GM12878 (cell line): Measurements from ENCODE around the gene HTRA2. TPM values are rescaled to one million over a fixed set of nuclear protein-coding genes. Genes with fewer than 3 reads are reported as not detected.

Source experiments
- ATAC-seq: fragments of 200-7000 bp; cut with Tn5 transposase; 3 replicates; pipeline ENCODE4 v1.9.1; 2020; ENCODE audit warnings: mild to moderate bottlenecking, moderate library complexity
- BruUV-seq: library from RNA; stranded (reverse); fragments of 400-500 nt; replicated peaks from 2 replicates; lab custom pipeline; 2021; lab: Mats Ljungman, UMichigan
- CTCF ChIA-PET: fragments of 300-600 bp; sonication (Branson Sonifier 250); formaldehyde crosslinking; extraction: SDS; loops from one replicate; lab custom pipeline; 2021; ENCODE audit warnings: inconsistent platforms; lab: Yijun Ruan, JAX
- POLR2A ChIA-PET: fragments of 350-600 bp; formaldehyde crosslinking; extraction: SDS; loops from one replicate; lab custom pipeline; 2021; ENCODE audit warnings: inconsistent platforms; lab: Charles Lee
- RAD21 ChIA-PET: fragments of 300-600 bp; sonication (Branson Sonifier 250); formaldehyde crosslinking; loops from one replicate; lab custom pipeline; 2023; ENCODE audit warnings: antibody characterized with exemption; ENCODE audit not compliant: unreplicated experiment; lab: Charles Lee
- SMC1A ChIA-PET: fragments of 300-600 bp; sonication (Branson Sonifier 250); formaldehyde crosslinking; loops from one replicate; lab custom pipeline; 2023; ENCODE audit not compliant: unreplicated experiment, uncharacterized antibody; lab: Charles Lee
- DNase-seq: peaks from one replicate; pipeline ENCODE4 v3.0.0-alpha.2; 2011; ENCODE audit warnings: low read depth, low spot score
- FAIRE-seq: peaks from 3 replicates; lab custom pipeline; 2011; peaks lifted over from hg19 to GRCh38; lab: Jason Lieb, UNC
- H2AFZ ChIP-seq: 2 replicates; pipeline ENCODE4 v1.6.0; 2011; ENCODE audit warnings: low read depth, low read length, control low read depth; ENCODE audit not compliant: control insufficient read depth
- H3K27ac ChIP-seq: 2 replicates; pipeline ENCODE4 v1.5.1; 2011; ENCODE audit warnings: control low read depth; ENCODE audit not compliant: control insufficient read depth, insufficient read depth
- H3K27me3 ChIP-seq, 2 experiments: replicated peaks in 1 of 2; 2 replicates each; pipeline versions ENCODE4 v1.6.0 to v1.6.1; 2011; ENCODE audit warnings: low read length in 1 of 2; ENCODE audit not compliant: control insufficient read depth in 2 of 2, insufficient read depth in 2 of 2
- H3K36me3 ChIP-seq, 2 experiments: 2 replicates each; pipeline ENCODE4 v1.5.1; 2011; ENCODE audit warnings: low read length in 1 of 2; ENCODE audit not compliant: control insufficient read depth in 2 of 2, insufficient read depth in 2 of 2
- H3K4me1 ChIP-seq: 2 replicates; pipeline ENCODE4 v1.6.1; 2011; ENCODE audit warnings: mild to moderate bottlenecking, low read length, moderate library complexity, mixed read lengths; ENCODE audit not compliant: control insufficient read depth, insufficient read depth
- H3K4me2 ChIP-seq: 2 replicates; pipeline ENCODE4 v1.6.0; 2011; ENCODE audit warnings: control low read depth; ENCODE audit not compliant: control insufficient read depth, insufficient read depth
- H3K4me3 ChIP-seq: fragments of 200-600 bp; sonication (generic); 2 replicates; pipeline ENCODE4 v1.5.1; 2016
- H3K79me2 ChIP-seq: 2 replicates; pipeline ENCODE4 v1.6.0; 2011; ENCODE audit warnings: low read length; ENCODE audit not compliant: control insufficient read depth, insufficient read depth
- H3K9ac ChIP-seq: 2 replicates; pipeline ENCODE4 v1.8.0; 2011; ENCODE audit warnings: low read length, control low read depth, mixed read lengths; ENCODE audit not compliant: control insufficient read depth, insufficient read depth
- H3K9me3 ChIP-seq: replicated peaks from 3 replicates; pipeline ENCODE4 v1.5.1; 2011; ENCODE audit warnings: mild to moderate bottlenecking, low read length; ENCODE audit not compliant: control insufficient read depth, insufficient read depth
- H4K20me1 ChIP-seq: 2 replicates; pipeline ENCODE4 v1.6.0; 2011; ENCODE audit not compliant: control insufficient read depth, insufficient read depth
- CEBPB ChIP-seq, 2 experiments: fragments of 150-350 bp in 1 of 2; IDR thresholded peaks; 2 replicates each; pipeline ENCODE4 v1.6.1; 2012 to 2014; ENCODE audit warnings: low read depth in 2 of 2, low read length in 2 of 2, borderline replicate concordance in 1 of 2, inconsistent platforms in 1 of 2
- CHD1 ChIP-seq: IDR thresholded peaks from 2 replicates; pipeline ENCODE4 v1.6.1; 2012; ENCODE audit warnings: low read depth, low read length, improper control_type of control experiment
- CHD2 ChIP-seq: IDR thresholded peaks from 2 replicates; pipeline ENCODE4 v1.6.1; 2011; ENCODE audit warnings: low read depth, low read length, improper control_type of control experiment, borderline replicate concordance
- HDGF ChIP-seq: fragments of 450-650 bp; IDR thresholded peaks from 2 replicates; pipeline ENCODE4 v1.6.1; 2016; ENCODE audit warnings: antibody characterized with exemption
- IRF3 ChIP-seq: fragments of 450-650 bp; IDR thresholded peaks from 2 replicates; pipeline ENCODE4 v1.6.1; 2014; ENCODE audit warnings: mild to moderate bottlenecking
- KDM1A ChIP-seq: fragments of 200-600 bp; sonication (generic); IDR thresholded peaks from 2 replicates; pipeline ENCODE4 v1.6.1; 2016; ENCODE audit warnings: borderline replicate concordance
- POU2F2 ChIP-seq: IDR thresholded peaks from 3 replicates; pipeline ENCODE4 v1.6.1; 2011; ENCODE audit warnings: low read depth, mild to moderate bottlenecking, low read length, borderline replicate concordance
- RBBP5 ChIP-seq: fragments of 200-600 bp; sonication (generic); conservative IDR thresholded peaks from 2 replicates; pipeline ENCODE4 v1.6.1; 2016
- SKIL ChIP-seq: fragments of 450-650 bp; IDR thresholded peaks from 2 replicates; pipeline ENCODE4 v1.6.1; 2017; ENCODE audit warnings: mild to moderate bottlenecking, low read depth, inconsistent platforms; ENCODE audit not compliant: poor library complexity, severe bottlenecking
- STAT1 ChIP-seq: fragments of 450-650 bp; conservative IDR thresholded peaks from 2 replicates; pipeline ENCODE4 v1.6.1; 2014; ENCODE audit warnings: antibody characterized with exemption, mild to moderate bottlenecking
- YY1 ChIP-seq: IDR thresholded peaks from 2 replicates; pipeline ENCODE4 v1.6.1; 2011; ENCODE audit warnings: low read depth, mild to moderate bottlenecking, low read length
- ZBED1 ChIP-seq: IDR thresholded peaks from 2 replicates; pipeline ENCODE4 v1.6.1; 2016; ENCODE audit warnings: borderline replicate concordance
- WGBS: methylation state at CpG from one replicate; pipeline ENCODE4 v1.1.6; 2016; ENCODE audit warnings: low lambda C conversion rate; ENCODE audit not compliant: insufficient replicate concordance, insufficient coverage; ENCODE audit errors: missing lambda C conversion rate; 5-methylcytosine and 5-hydroxymethylcytosine counted together
- in situ Hi-C: fragments of 300-500 bp; cut with MboI; formaldehyde crosslinking; loops from 9 replicates; pipeline ENCODE4 v1.14.3; 2018; ENCODE audit warnings: mixed read lengths
- intact Hi-C: fragments of 100-400 bp; cut with micrococcal nuclease; formaldehyde crosslinking; loops from one replicate; pipeline ENCODE4 v1.14.2; 2022; ENCODE audit not compliant: unreplicated experiment
- polyA plus RNA-seq, 11 experiments: library from polyadenylated mRNA; depleted of rRNA in 4 of 11; unstranded in 6 of 11; stranded (reverse) in 5 of 11; fragments of >200 nt; fragmentation: Nextera tagmentation in 4 of 11; fragmentation: Illumina TruSeq in 1 of 11; extraction: Ambion mirVana in 4 of 11; extraction: Trizol in 1 of 11; gene quantifications; 1 replicate in 1 of 11; 2 replicates in 10 of 11; pipeline versions ENCODE4 v1.2.1 to v1.2.3, GENCODE V29; 2011 to 2016; ENCODE audit warnings: inconsistent platforms in 2 of 11, missing spikeins in 2 of 11, low read depth in 1 of 11
- total RNA-seq, 4 experiments: library from RNA; depleted of rRNA in 3 of 4; stranded (reverse); fragments of >200 nt in 3 of 4; fragmentation: Illumina TruSeq in 1 of 4; extraction: Trizol in 1 of 4; gene quantifications; 2 replicates each; pipeline versions ENCODE4 v1.2.1 to v1.2.3, GENCODE V29; 2013 to 2021

HTRA2 gene
- total and polyA plus RNA-seq, 10 of the 15 experiments (the other 5 are each of a cell fraction or from before 2014, with no cell fraction given): 42.3 to 73.9 (median 54.6) TPM

DNA sequence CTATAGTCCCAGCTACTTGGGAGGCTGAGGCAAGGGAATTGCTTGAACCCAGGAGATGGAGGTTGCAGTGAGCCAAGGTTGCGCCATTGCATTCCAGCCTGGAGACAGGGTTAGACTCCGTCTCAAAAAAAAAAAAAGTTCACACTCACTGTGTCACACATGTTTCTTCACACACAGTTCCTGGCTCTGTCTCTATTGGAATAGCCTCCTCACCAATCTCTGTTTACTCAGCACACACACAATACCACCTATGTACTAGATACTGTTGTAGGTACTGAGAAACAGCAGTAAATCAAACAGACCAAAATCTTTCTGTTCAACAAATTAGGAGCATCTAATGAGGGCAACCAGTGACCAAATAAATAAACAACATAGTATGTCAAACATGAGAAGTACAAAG lies 43.6 kb upstream of the HTRA2 start:
- ChIA-PET SMC1A (interaction anchor here (1.5 kb wide), 1 partner anchor 99 kb away, joined by 5 read pairs; no protein-coding TSS in a partner anchor), RAD21 (interaction anchor here (0.8 kb wide), 1 partner anchor 99 kb away, joined by 4 read pairs; no protein-coding TSS in a partner anchor), POLR2A (interaction anchor here (0.7 kb wide), 1 partner anchor 103 kb away, joined by 3 read pairs; no protein-coding TSS in a partner anchor), CTCF (interaction anchor here (19.4 kb wide), 1 partner anchor 102 kb away, joined by 280 read pairs; no protein-coding TSS in a partner anchor)
- intact Hi-C loops (no loop called here), in situ Hi-C loops (loop anchor here (10.0 kb wide), 1 partner anchor 99 kb away; no protein-coding TSS in a partner anchor)
- H3K36me3 ChIP-seq: peaks cover 2 to 5% of the 10 kb centered on the region in 2 experiments; a peak in 3 of 4 replicates
- WGBS: 90% methylated on average over 2 of the region's 2 CpGs
- FAIRE-seq (no peak), DNase-seq (no peak), ATAC-seq (no peak)
- H2AFZ ChIP-seq: no peak overlapping the region
- H3K79me2 ChIP-seq: peaks cover 21% of the 10 kb centered on the region
- H3K9ac ChIP-seq: no peak overlapping the region
- H3K27ac ChIP-seq: no peak overlapping the region
- H4K20me1 ChIP-seq: no peaks in the 10 kb centered on the region; the same call in 1 of the 2 replicates
- H3K4me1 ChIP-seq: peaks cover 7% of the 10 kb centered on the region
- no peaks in the 10 kb centered on the region for H3K9me3 ChIP-seq
- no TSS peak for BruUV-seq
- no peak overlapping the region for H3K4me2 ChIP-seq
- no peaks in the 10 kb centered on the region; a peak in 1 of 4 replicates for H3K27me3 ChIP-seq
- H3K4me3 ChIP-seq: no peak overlapping the region
- TF ChIP-seq YY1: no peak
- TF ChIP-seq STAT1: no peak
- TF ChIP-seq CEBPB (IDR thresholded peaks at IDR 0.05; ENCODE audit: borderline replicate concordance in 1 of 2, low read depth in 2 of 2, low read length in 2 of 2): no peak
- no peak for TF ChIP-seq CHD1
- no peak for TF ChIP-seq ZBED1
- TF ChIP-seq RBBP5: no peak
- no peak for TF ChIP-seq IRF3
- TF ChIP-seq POU2F2: no peak
- TF ChIP-seq KDM1A: no peak
- TF ChIP-seq SKIL: no peak
- TF ChIP-seq HDGF: no peak
- TF ChIP-seq CHD2: no peak
